WERI-Rb-1 (cell line): ENCODE results near the gene HILPDA.

Source experiments
- DNase-seq: peaks from one replicate; pipeline ENCODE4 v3.0.0-alpha.2; 2020
- H3K27ac ChIP-seq: fragments of 250-450 bp; sonication (Bioruptor Pico); 2 replicates; pipeline ENCODE4 v1.5.1; 2020; ENCODE audit warnings: mild to moderate bottlenecking, moderate library complexity
- H3K27me3 ChIP-seq: fragments of 250-450 bp; sonication (Bioruptor Pico); 2 replicates; pipeline ENCODE4 v1.5.1; 2021; ENCODE audit warnings: mild to moderate bottlenecking, low read depth, moderate library complexity; ENCODE audit not compliant: insufficient read depth, severe bottlenecking
- H3K36me3 ChIP-seq: fragments of 250-450 bp; sonication (Bioruptor Pico); 2 replicates; pipeline ENCODE4 v1.5.1; 2020; ENCODE audit warnings: mild to moderate bottlenecking, moderate library complexity
- H3K4me3 ChIP-seq: 2 replicates; pipeline ENCODE4 v1.5.1; 2011; ENCODE audit warnings: low read depth, mild to moderate bottlenecking, control low read depth, low read length
- H3K9me3 ChIP-seq: fragments of 250-450 bp; sonication (Bioruptor Pico); 2 replicates; pipeline ENCODE4 v1.5.1; 2021; ENCODE audit warnings: mild to moderate bottlenecking, moderate library complexity; ENCODE audit not compliant: severe bottlenecking
- CTCF ChIP-seq: IDR thresholded peaks from 2 replicates; pipeline ENCODE4 v1.5.1; 2011; ENCODE audit warnings: low read depth, mild to moderate bottlenecking, control low read depth, inconsistent platforms, low read length

Gene HILPDA

GRCh38 chr7:128446306-128446705 is 9.4 kb upstream of the HILPDA start:
- DNase-seq, result no peak
- Histone ChIP-seq H3K27ac (no peak overlapping the region), H3K4me3 (no peak overlapping the region), H3K36me3 (no peaks in the 10 kb centered on the region), H3K27me3 (no peaks in the 10 kb centered on the region), H3K9me3 (no peaks in the 10 kb centered on the region)
- TF ChIP-seq CTCF, result no peak

- Histone ChIP-seq H3K27ac (no peak overlapping the region), H3K9me3 (no peaks in the 10 kb centered on the region), H3K27me3 (no peaks in the 10 kb centered on the region), H3K36me3 (no peaks in the 10 kb centered on the region), H3K4me3 (no peak overlapping the region)
- TF ChIP-seq CTCF, result no peak
- DNase-seq, result no peak
Observed at GRCh38 chr7:128447941-128448564, 7.6 kb upstream of the HILPDA start.

GRCh38 chr7:128448751-128449302 is 6.9 kb upstream of the HILPDA start:
- no peaks in the 10 kb centered on the region for H3K27me3 ChIP-seq
- no peak overlapping the region for H3K4me3 ChIP-seq
- no peak for DNase-seq
- no peak overlapping the region for H3K27ac ChIP-seq
- no peaks in the 10 kb centered on the region for H3K36me3 ChIP-seq
- no peaks in the 10 kb centered on the region for H3K9me3 ChIP-seq
- no peak for TF ChIP-seq CTCF

- no peaks in the 10 kb centered on the region for H3K9me3 ChIP-seq
- no peaks in the 10 kb centered on the region for H3K36me3 ChIP-seq
- no peak for TF ChIP-seq CTCF
- H3K4me3 ChIP-seq, result no peak overlapping the region
- no peak for DNase-seq
- no peaks in the 10 kb centered on the region for H3K27me3 ChIP-seq
- H3K27ac ChIP-seq, result no peak overlapping the region
Observed at GRCh38 chr7:128450409-128450808, 5.3 kb upstream of the HILPDA start.

GRCh38 chr7:128450913-128451312 is 4.8 kb upstream of the HILPDA start:
- H3K9me3 ChIP-seq, result no peaks in the 10 kb centered on the region
- DNase-seq, result no peak
- TF ChIP-seq CTCF, result no peak
- H3K27ac ChIP-seq, result no peak overlapping the region
- no peak overlapping the region for H3K4me3 ChIP-seq
- H3K36me3 ChIP-seq, result no peaks in the 10 kb centered on the region
- no peaks in the 10 kb centered on the region for H3K27me3 ChIP-seq

- H3K36me3 ChIP-seq, result peaks cover 7% of the 10 kb centered on the region
- no peaks in the 10 kb centered on the region for H3K9me3 ChIP-seq
- no peaks in the 10 kb centered on the region for H3K27me3 ChIP-seq
- no peak overlapping the region for H3K27ac ChIP-seq
- no peak overlapping the region for H3K4me3 ChIP-seq
- DNase-seq, result no peak
- TF ChIP-seq CTCF, result no peak
Observed at GRCh38 chr7:128452552-128452951, 3.1 kb upstream of the HILPDA start.
